HCT116 (cell line): ENCODE results near the gene UBE2D4. TPM values are rescaled to one million over a fixed set of nuclear protein-coding genes. Genes with fewer than 3 reads are reported as not detected.

Source experiments
- ATAC-seq: fragments of 200-7000 bp; cut with Tn5 transposase; 2 replicates; pipeline ENCODE4 v1.9.1; 2020; ENCODE audit warnings: mild to moderate bottlenecking, moderate library complexity
- BruUV-seq: library from RNA; stranded (reverse); fragments of 400-500 nt; replicated peaks from 2 replicates; lab custom pipeline; 2021; lab: Mats Ljungman, UMichigan
- CTCF ChIA-PET: fragments of 300-600 bp; sonication (Branson Sonifier 250); formaldehyde crosslinking; loops from one replicate; lab custom pipeline; 2021; ENCODE audit warnings: antibody characterized with exemption; lab: Charles Lee
- POLR2A ChIA-PET: fragments of 300-600, 350-600 bp; sonication (Branson Sonifier 250); formaldehyde crosslinking; loops from one replicate; lab custom pipeline; 2021; ENCODE audit warnings: antibody characterized with exemption; lab: Charles Lee
- RAD21 ChIA-PET, 2 experiments: fragments of 300-600 bp; sonication (Branson Sonifier 250); formaldehyde crosslinking; loops; one replicate each; lab custom pipeline; 2023; ENCODE audit warnings: low total read pairs in 2 of 2; ENCODE audit not compliant: uncharacterized antibody in 2 of 2, unreplicated experiment in 2 of 2, low non-redundant PET in 1 of 2; lab: Charles Lee
- DNase-seq: peaks from one replicate; pipeline ENCODE4 v3.0.0-alpha.2; 2010; ENCODE audit warnings: low read depth, low spot score
- H2AFZ ChIP-seq: fragments of 200-600 bp; shearing (Covaris generic), sonication (generic); 2 replicates; pipeline ENCODE4 v1.6.1; 2017; ENCODE audit warnings: low read depth, mixed run types, mixed read lengths, antibody characterized with exemption, low read length; ENCODE audit not compliant: poor library complexity, severe bottlenecking
- H3K27ac ChIP-seq: 2 replicates; pipeline ENCODE4 v1.5.1; 2012; ENCODE audit warnings: low read depth, low read length
- H3K27me3 ChIP-seq: fragments of 200-600 bp; sonication (generic); 2 replicates; pipeline ENCODE4 v1.6.1; 2016; ENCODE audit warnings: mixed run types, low read length, mixed read lengths; ENCODE audit not compliant: insufficient read depth
- H3K36me3 ChIP-seq, 2 experiments: fragments of 200-500 bp in 1 of 2; fragments of 200-600 bp in 1 of 2; sonication (Bioruptor generic) in 1 of 2; sonication (generic) in 1 of 2; 2 replicates each; pipeline versions ENCODE4 v1.5.1 to v1.6.1; 2014 to 2016; ENCODE audit warnings: low read length in 2 of 2, inconsistent platforms in 1 of 2, mixed read lengths in 1 of 2, mixed run types in 1 of 2; ENCODE audit not compliant: insufficient read depth in 2 of 2, control insufficient read depth in 1 of 2
- H3K4me1 ChIP-seq, 2 experiments: fragments of 200-600 bp in 1 of 2; sonication (generic) in 1 of 2; 2 replicates each; pipeline versions ENCODE4 v1.5.1 to v1.6.1; 2012 to 2017; ENCODE audit warnings: low read length in 2 of 2, inconsistent platforms in 1 of 2, mild to moderate bottlenecking in 1 of 2, mixed read lengths in 1 of 2, mixed run types in 1 of 2, moderate library complexity in 1 of 2; ENCODE audit not compliant: insufficient read depth in 2 of 2, control insufficient read depth in 1 of 2
- H3K4me2 ChIP-seq: fragments of 200-600 bp; sonication (generic); 2 replicates; pipeline ENCODE4 v1.6.1; 2017; ENCODE audit warnings: mixed run types, low read length, mixed read lengths
- H3K4me3 ChIP-seq, 2 experiments: fragments of 200-600 bp in 1 of 2; sonication (generic) in 1 of 2; replicated peaks in 1 of 2; 2 replicates each; pipeline ENCODE4 v1.5.1; 2011 to 2016; ENCODE audit warnings: low read length in 2 of 2, control low read depth in 1 of 2, low read depth in 1 of 2, mild to moderate bottlenecking in 1 of 2, mixed read lengths in 1 of 2, mixed run types in 1 of 2
- H3K79me2 ChIP-seq: fragments of 200-600 bp; sonication (generic); 2 replicates; pipeline ENCODE4 v1.6.1; 2017; ENCODE audit warnings: mild to moderate bottlenecking, mixed run types, low read length, moderate library complexity, mixed read lengths; ENCODE audit not compliant: insufficient read depth
- H3K9ac ChIP-seq: fragments of 200-600 bp; sonication (generic); 2 replicates; pipeline ENCODE4 v1.6.1; 2016; ENCODE audit warnings: low read length, mixed read lengths
- H3K9me2 ChIP-seq: fragments of 200-600 bp; sonication (generic), shearing (Covaris generic); 2 replicates; pipeline ENCODE4 v1.6.1; 2017; ENCODE audit warnings: mixed run types, mild to moderate bottlenecking, moderate library complexity; ENCODE audit not compliant: insufficient read depth
- H3K9me3 ChIP-seq, 2 experiments: fragments of 200-500 bp in 1 of 2; fragments of 200-600 bp in 1 of 2; sonication (Bioruptor generic) in 1 of 2; sonication (generic) in 1 of 2; 2 replicates each; pipeline ENCODE4 v1.6.1; 2014 to 2017; ENCODE audit warnings: low read length in 2 of 2, mixed read lengths in 2 of 2, inconsistent platforms in 1 of 2, low read depth in 1 of 2, mild to moderate bottlenecking in 1 of 2, mixed run types in 1 of 2, moderate library complexity in 1 of 2; ENCODE audit not compliant: control insufficient read depth in 1 of 2, insufficient read depth in 1 of 2
- H4K20me1 ChIP-seq: fragments of 200-600 bp; sonication (generic), shearing (Covaris generic); 2 replicates; pipeline ENCODE4 v1.6.1; 2017; ENCODE audit warnings: mixed run types, mild to moderate bottlenecking, moderate library complexity; ENCODE audit not compliant: insufficient read depth
- ATF3 ChIP-seq: IDR thresholded peaks from 2 replicates; pipeline ENCODE4 v1.6.1; 2012
- CEBPB ChIP-seq: IDR thresholded peaks from 2 replicates; pipeline ENCODE4 v1.6.1; 2012; ENCODE audit warnings: low read depth
- JUND ChIP-seq: IDR thresholded peaks from 2 replicates; pipeline ENCODE4 v1.6.1; 2012
- POLR2AphosphoS5 ChIP-seq: IDR thresholded peaks from 2 replicates; pipeline ENCODE4 v1.6.1; 2011; ENCODE audit warnings: mild to moderate bottlenecking, low read depth, low read length, moderate library complexity
- RAD21 ChIP-seq: IDR thresholded peaks from 2 replicates; pipeline ENCODE4 v1.6.1; 2012; ENCODE audit warnings: low read depth, mild to moderate bottlenecking
- SP1 ChIP-seq: IDR thresholded peaks from 2 replicates; pipeline ENCODE4 v1.6.1; 2012; ENCODE audit warnings: low read depth
- YY1 ChIP-seq: IDR thresholded peaks from 2 replicates; pipeline ENCODE4 v1.6.1; 2011; ENCODE audit warnings: low read length, low read depth, moderate library complexity, mild to moderate bottlenecking; ENCODE audit not compliant: insufficient replicate concordance; ENCODE audit errors: extremely low read depth
- intact Hi-C: fragments of 100-400 bp; cut with micrococcal nuclease; formaldehyde crosslinking; loops from 2 replicates; pipeline ENCODE4 v1.10.0; 2022
- total RNA-seq: library from RNA; stranded (reverse); gene quantifications from one replicate; pipeline ENCODE4 v1.2.1, GENCODE V29; 2021; ENCODE audit not compliant: unreplicated experiment
- TF ChIP-seq, protein P1 (sequence below): IDR thresholded peaks from 2 replicates; pipeline ENCODE4 v1.6.1; 2012

The UBE2D4 gene
- total RNA-seq, 1 experiment from 2014 or later, result 12.9 TPM

DNA sequence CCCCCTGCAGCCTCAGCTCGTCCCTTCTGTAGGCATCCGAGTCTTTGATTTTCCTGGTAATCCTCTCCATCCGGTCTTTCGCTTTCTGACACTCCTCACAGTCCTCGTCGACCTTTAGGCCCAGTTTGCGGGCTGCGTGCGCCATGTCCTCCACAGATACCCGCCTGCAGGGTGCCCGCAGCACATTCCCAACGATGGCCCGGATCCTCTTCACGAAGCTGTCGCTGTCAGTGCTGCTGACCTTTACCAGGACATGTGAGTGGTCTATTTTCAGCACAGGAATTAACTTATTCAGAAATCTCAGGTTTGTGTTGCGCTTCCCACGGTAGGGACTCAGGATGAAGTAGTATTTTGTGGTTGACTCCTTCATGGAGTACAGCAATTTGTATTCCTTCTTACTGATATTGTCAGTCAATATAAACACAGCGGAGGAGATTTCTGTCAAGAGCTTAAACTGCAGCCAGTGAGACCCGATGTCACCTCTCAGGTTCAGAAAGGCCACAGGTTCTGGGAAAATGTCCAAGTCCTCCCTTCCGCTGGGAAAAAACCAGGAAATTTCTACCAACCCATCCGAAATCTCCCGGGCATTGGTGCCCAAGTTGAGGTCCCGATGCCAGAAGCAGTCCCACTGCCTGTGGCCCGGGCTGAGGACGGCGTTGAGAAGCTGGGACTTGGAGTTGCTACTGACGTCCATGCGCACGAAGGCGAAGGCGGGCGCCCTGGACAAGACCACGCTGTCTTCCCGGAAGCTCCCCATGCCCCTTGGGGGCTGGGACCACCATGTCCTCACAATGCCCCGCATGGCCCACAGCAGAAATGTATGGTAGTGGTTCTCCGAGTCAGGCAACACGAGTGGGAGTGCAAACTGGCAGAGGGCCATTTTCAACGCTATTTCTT is 48.0 kb upstream of the UBE2D4 start:
- H3K4me3 ChIP-seq, result no peak overlapping the region
- intact Hi-C loops, result no loop called here
- ChIA-PET RAD21 (no interaction called here), POLR2A (no interaction called here), CTCF (no interaction called here)
- no peak overlapping the region for H2AFZ ChIP-seq
- no peaks in the 10 kb centered on the region for H3K9me3 ChIP-seq
- H3K27ac ChIP-seq, result no peak overlapping the region
- no peaks in the 10 kb centered on the region for H3K27me3 ChIP-seq
- H3K9me2 ChIP-seq, result no peaks in the 10 kb centered on the region
- ATAC-seq (no peak), DNase-seq (no peak)
- peaks cover 3 to 9% of the 10 kb centered on the region in 2 experiments; a peak in 3 of 4 replicates for H3K4me1 ChIP-seq
- H3K79me2 ChIP-seq, result 0 out of 2 replicates have a peak, but pooled peaks cover 2% of the 10 kb centered on the region
- no peak overlapping the region for H3K9ac ChIP-seq
- H3K36me3 ChIP-seq, result peaks cover 22 to 32% of the 10 kb centered on the region in 2 experiments
- no peaks in the 10 kb centered on the region for H4K20me1 ChIP-seq
- H3K4me2 ChIP-seq, result no peak overlapping the region
- TF ChIP-seq CEBPB, result no peak
- no peak for TF ChIP-seq ATF3
- TF ChIP-seq POLR2AphosphoS5, result no peak
- no peak for TF ChIP-seq RAD21
- no TSS peak for BruUV-seq

DNA sequence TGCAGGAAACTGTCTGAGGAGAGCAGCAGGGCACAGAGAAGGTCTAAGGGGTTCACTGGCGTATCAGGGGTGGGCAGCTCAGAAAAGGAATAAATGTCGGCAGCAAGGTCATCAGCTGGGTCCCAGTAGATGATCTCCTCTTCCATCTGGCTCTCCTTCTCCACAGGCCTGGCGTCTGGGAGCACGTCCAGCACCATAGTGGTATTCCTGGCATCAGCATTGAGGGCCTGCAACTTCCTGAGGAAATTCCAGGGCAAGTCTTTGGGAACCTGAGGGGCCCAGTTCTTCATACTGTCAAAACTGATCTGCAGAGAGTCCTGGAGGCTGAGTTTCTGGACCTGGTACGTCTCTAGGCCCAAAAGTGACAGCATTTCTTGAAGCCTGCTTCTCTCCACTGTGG is 47.4 kb upstream of the UBE2D4 start:
- TF ChIP-seq, protein P1, sequence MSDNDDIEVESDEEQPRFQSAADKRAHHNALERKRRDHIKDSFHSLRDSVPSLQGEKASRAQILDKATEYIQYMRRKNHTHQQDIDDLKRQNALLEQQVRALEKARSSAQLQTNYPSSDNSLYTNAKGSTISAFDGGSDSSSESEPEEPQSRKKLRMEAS, result no peak
- TF ChIP-seq SP1 (no peak), JUND (no peak), YY1 (no peak)
- no peak overlapping the region for H3K4me3 ChIP-seq
- H4K20me1 ChIP-seq, result no peaks in the 10 kb centered on the region
- H3K9me2 ChIP-seq, result no peaks in the 10 kb centered on the region
- no peak for ATAC-seq
- no peak overlapping the region for H3K9ac ChIP-seq
- no peak overlapping the region for H3K27ac ChIP-seq
- 0 out of 2 replicates have a peak, but pooled peaks cover 2% of the 10 kb centered on the region for H3K79me2 ChIP-seq
- H2AFZ ChIP-seq, result no peak overlapping the region
- no peaks in the 10 kb centered on the region for H3K27me3 ChIP-seq
- H3K4me2 ChIP-seq, result no peak overlapping the region
- CTCF ChIA-PET, result no interaction called here
- no TSS peak for BruUV-seq
- RAD21 ChIA-PET, result no interaction called here
- intact Hi-C loops, result no loop called here
- POLR2A ChIA-PET, result interaction anchor here (1.2 kb wide), 1 partner anchor 9 kb away, joined by 3 read pairs; the partner anchor contains the start of gene MRPS24
- H3K4me1 ChIP-seq, result peaks cover 0 to 3% of the 10 kb centered on the region in 2 experiments; a peak in 2 of 4 replicates
- no peaks in the 10 kb centered on the region for H3K9me3 ChIP-seq
- no peak for DNase-seq
- H3K36me3 ChIP-seq, result peaks cover 25 to 36% of the 10 kb centered on the region in 2 experiments
